Measurements from ENCODE around the gene MEIOC.

- TF ChIP-seq POLR2AphosphoS5 (IDR thresholded peaks at IDR 0.05; ENCODE audit: low read depth, low read length) (no peak), TAF1 (IDR thresholded peaks at IDR 0.05; ENCODE audit: low read depth, low read length) (no peak)
These were observed 8.5 kb upstream of the MEIOC start for GRCh38 chr17:44647736-44648135.

Data from GM12891 (cell line).